Measurements from ENCODE around the gene DNAJC30.
"Not testable (repeated sequence)": the region's sequence is repeated elsewhere in the genome, so short reads cannot be mapped to it uniquely, and the experiment has no call there.

The DNAJC30 gene

GRCh38 chr7:73716318-73716890 lies 33.2 kb upstream of the DNAJC30 start:
- no peak overlapping the region for H2BK5ac ChIP-seq (ENCODE audit: low read depth, low read length, poor library complexity)
- no peak overlapping the region for H2BK12ac ChIP-seq (ENCODE audit: low read length)
- H3K18ac ChIP-seq (ENCODE audit: low read length) = no peak overlapping the region
- H3K4me3 ChIP-seq (ENCODE audit: low read depth, low read length) = no peak overlapping the region
- no peak overlapping the region for H4K8ac ChIP-seq (ENCODE audit: low read depth, low read length)
- WGBS (ENCODE audit: extremely low coverage, insufficient coverage, insufficient read length) = no CpG with 5 or more reads among the region's 4 CpGs
- no peak for DNase-seq
- peak overlapping the region; percentile 5 for H3K4me2 ChIP-seq (ENCODE audit: low read length)
- no peak overlapping the region for H2AFZ ChIP-seq (ENCODE audit: insufficient read depth, low read length, poor library complexity)
- no peak overlapping the region for H2BK120ac ChIP-seq (ENCODE audit: insufficient read depth, low read length, poor library complexity)
- no peak overlapping the region for H2AK5ac ChIP-seq (ENCODE audit: low read length)
- H3K9ac ChIP-seq (ENCODE audit: low read length) = no peak overlapping the region
- peaks cover 5% of the 10 kb centered on the region for H3K27me3 ChIP-seq (ENCODE audit: insufficient read depth, low read length)
- no peaks in the 10 kb centered on the region for H3K9me3 ChIP-seq (ENCODE audit: insufficient read depth, low read depth, low read length)
- H3K27ac ChIP-seq (ENCODE audit: low read depth, low read length) = no peak overlapping the region
- no peak overlapping the region for H3K23ac ChIP-seq (ENCODE audit: low read length)
- peaks cover 2% of the 10 kb centered on the region for H3K79me2 ChIP-seq (ENCODE audit: control insufficient read depth, insufficient read depth, low read length, poor library complexity)
- no peak overlapping the region for H4K12ac ChIP-seq (ENCODE audit: low read depth, low read length)
- H3K14ac ChIP-seq (ENCODE audit: low read length) = no peak overlapping the region
- H3K36me3 ChIP-seq (ENCODE audit: control insufficient read depth in 1 of 2, insufficient read depth in 2 of 2, low read length in 2 of 2) = no peaks in the 10 kb centered on the region
- no peak overlapping the region for H4K91ac ChIP-seq (ENCODE audit: low read depth, low read length)
- peaks cover 3% of the 10 kb centered on the region for H3K79me1 ChIP-seq (ENCODE audit: low read length)
- peaks cover 10 to 19% of the 10 kb centered on the region in 2 experiments for H3K4me1 ChIP-seq (ENCODE audit: control insufficient read depth in 1 of 2, insufficient read depth in 2 of 2, low read length in 2 of 2)
- no peak overlapping the region for H3K4ac ChIP-seq (ENCODE audit: low read depth, low read length)

- Histone ChIP-seq H4K8ac (ENCODE audit: low read depth, low read length) (no peak overlapping the region), H3K36me3 (ENCODE audit: control insufficient read depth in 1 of 2, insufficient read depth in 2 of 2, low read length in 2 of 2) (no peaks in the 10 kb centered on the region)
- no CpG with 5 or more reads among the region's 16 CpGs for WGBS (ENCODE audit: extremely low coverage, insufficient coverage, insufficient read length)
Measured at GRCh38 chr7:73715648-73716317, 32.5 kb upstream of the DNAJC30 start.

DNA sequence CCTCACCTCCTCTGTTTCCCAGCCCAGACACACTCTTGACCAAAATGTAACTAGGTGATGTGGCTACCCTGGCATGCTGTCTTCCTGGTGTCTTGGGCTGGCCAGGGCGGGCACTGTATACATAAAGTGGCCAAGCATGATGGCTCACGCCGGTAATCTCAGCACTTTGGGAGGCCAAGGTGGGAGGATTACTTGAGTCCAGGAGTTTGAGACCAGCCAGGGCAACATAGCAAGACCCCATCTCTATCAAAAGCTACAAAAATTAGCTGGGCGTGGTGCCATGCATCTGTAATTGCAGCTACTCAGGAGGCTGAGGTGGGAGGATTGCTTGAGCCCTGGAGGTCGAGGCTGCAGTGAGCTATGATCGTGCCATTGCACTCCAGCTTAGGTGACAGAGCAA lies 30.1 kb upstream of the DNAJC30 start:
- not testable (repeated sequence) for H3K9ac ChIP-seq (ENCODE audit: low read length); H3K4me3 ChIP-seq (ENCODE audit: low read depth, low read length); H2AFZ ChIP-seq (ENCODE audit: insufficient read depth, low read length, poor library complexity); H3K27ac ChIP-seq (ENCODE audit: low read depth, low read length); H4K91ac ChIP-seq (ENCODE audit: low read depth, low read length); H3K79me1 ChIP-seq (ENCODE audit: low read length); H4K12ac ChIP-seq (ENCODE audit: low read depth, low read length); H2BK12ac ChIP-seq (ENCODE audit: low read length); H3K79me2 ChIP-seq (ENCODE audit: control insufficient read depth, insufficient read depth, low read length, poor library complexity); H3K18ac ChIP-seq (ENCODE audit: low read length); H4K8ac ChIP-seq (ENCODE audit: low read depth, low read length); H2AK5ac ChIP-seq (ENCODE audit: low read length); H2BK5ac ChIP-seq (ENCODE audit: low read depth, low read length, poor library complexity); H3K4me1 ChIP-seq (ENCODE audit: control insufficient read depth in 1 of 2, insufficient read depth in 2 of 2, low read length in 2 of 2); DNase-seq; H3K36me3 ChIP-seq (ENCODE audit: control insufficient read depth in 1 of 2, insufficient read depth in 2 of 2, low read length in 2 of 2); H3K23ac ChIP-seq (ENCODE audit: low read length); H3K4me2 ChIP-seq (ENCODE audit: low read length); H3K27me3 ChIP-seq (ENCODE audit: insufficient read depth, low read length); H3K4ac ChIP-seq (ENCODE audit: low read depth, low read length); H3K9me3 ChIP-seq (ENCODE audit: insufficient read depth, low read depth, low read length); H3K14ac ChIP-seq (ENCODE audit: low read length); H2BK120ac ChIP-seq (ENCODE audit: insufficient read depth, low read length, poor library complexity)
- no CpG with 5 or more reads among the region's 6 CpGs for WGBS (ENCODE audit: extremely low coverage, insufficient coverage, insufficient read length)

More at GRCh38 chr7:73715648-73716317, 32.5 kb upstream of the DNAJC30 start:
- Histone ChIP-seq H2BK5ac (ENCODE audit: low read depth, low read length, poor library complexity) (no peak overlapping the region), H3K14ac (ENCODE audit: low read length) (no peak overlapping the region), H3K79me2 (ENCODE audit: control insufficient read depth, insufficient read depth, low read length, poor library complexity) (peaks cover 2% of the 10 kb centered on the region), H3K79me1 (ENCODE audit: low read length) (peaks cover 3% of the 10 kb centered on the region), H2BK120ac (ENCODE audit: insufficient read depth, low read length, poor library complexity) (no peak overlapping the region), H2BK12ac (ENCODE audit: low read length) (no peak overlapping the region), H3K23ac (ENCODE audit: low read length) (no peak overlapping the region), H3K18ac (ENCODE audit: low read length) (no peak overlapping the region), H2AFZ (ENCODE audit: insufficient read depth, low read length, poor library complexity) (no peak overlapping the region), H3K9me3 (ENCODE audit: insufficient read depth, low read depth, low read length) (no peaks in the 10 kb centered on the region), H3K4ac (ENCODE audit: low read depth, low read length) (no peak overlapping the region), H3K4me2 (ENCODE audit: low read length) (peak overlapping the region; percentile 5), H3K9ac (ENCODE audit: low read length) (no peak overlapping the region), H4K12ac (ENCODE audit: low read depth, low read length) (no peak overlapping the region), H3K4me1 (ENCODE audit: control insufficient read depth in 1 of 2, insufficient read depth in 2 of 2, low read length in 2 of 2) (peaks cover 10 to 19% of the 10 kb centered on the region in 2 experiments), H4K91ac (ENCODE audit: low read depth, low read length) (no peak overlapping the region), H2AK5ac (ENCODE audit: low read length) (no peak overlapping the region), H3K4me3 (ENCODE audit: low read depth, low read length) (no peak overlapping the region), H3K27ac (ENCODE audit: low read depth, low read length) (no peak overlapping the region), H3K27me3 (ENCODE audit: insufficient read depth, low read length) (peaks cover 5% of the 10 kb centered on the region)
- peak; percentile 96 to 99 for DNase-seq

DNA sequence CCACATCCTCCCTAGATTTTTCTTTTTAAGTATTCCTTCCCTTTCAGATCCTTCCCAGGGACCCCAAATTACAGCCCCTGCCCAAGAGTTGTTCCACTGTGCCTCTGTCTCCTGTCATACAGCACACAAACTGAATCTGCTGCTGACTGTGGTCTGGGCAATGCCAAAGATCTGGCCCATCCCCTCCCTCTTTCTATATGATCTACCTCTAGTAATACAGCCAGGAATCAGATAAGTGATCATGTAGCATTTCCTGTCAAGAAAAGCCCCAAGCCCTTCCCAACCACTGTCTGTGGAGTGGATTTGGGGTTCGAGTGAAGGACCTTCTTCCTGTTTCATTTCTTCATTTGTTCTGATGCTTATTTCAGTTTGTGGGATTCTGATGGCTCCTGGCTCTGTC lies 29.5 kb upstream of the DNAJC30 start:
- no peak overlapping the region for H3K4ac ChIP-seq (ENCODE audit: low read depth, low read length)
- H3K14ac ChIP-seq (ENCODE audit: low read length) = no peak overlapping the region
- peaks cover 1% of the 10 kb centered on the region for H3K9me3 ChIP-seq (ENCODE audit: insufficient read depth, low read depth, low read length)
- no peaks in the 10 kb centered on the region for H3K79me1 ChIP-seq (ENCODE audit: low read length)
- WGBS (ENCODE audit: extremely low coverage, insufficient coverage, insufficient read length) = no CpG with 5 or more reads among the region's 1 CpG
- no peak overlapping the region for H3K18ac ChIP-seq (ENCODE audit: low read length)
- no peak overlapping the region for H4K91ac ChIP-seq (ENCODE audit: low read depth, low read length)
- H3K4me2 ChIP-seq (ENCODE audit: low read length) = no peak overlapping the region
- H3K23ac ChIP-seq (ENCODE audit: low read length) = no peak overlapping the region
- H2BK120ac ChIP-seq (ENCODE audit: insufficient read depth, low read length, poor library complexity) = no peak overlapping the region
- H3K79me2 ChIP-seq (ENCODE audit: control insufficient read depth, insufficient read depth, low read length, poor library complexity) = no peaks in the 10 kb centered on the region
- H4K12ac ChIP-seq (ENCODE audit: low read depth, low read length) = no peak overlapping the region
- H2AFZ ChIP-seq (ENCODE audit: insufficient read depth, low read length, poor library complexity) = no peak overlapping the region
- H3K27me3 ChIP-seq (ENCODE audit: insufficient read depth, low read length) = no peaks in the 10 kb centered on the region
- H4K8ac ChIP-seq (ENCODE audit: low read depth, low read length) = no peak overlapping the region
- peaks cover 0 to 2% of the 10 kb centered on the region in 2 experiments for H3K36me3 ChIP-seq (ENCODE audit: control insufficient read depth in 1 of 2, insufficient read depth in 2 of 2, low read length in 2 of 2)
- peaks cover 6 to 10% of the 10 kb centered on the region in 2 experiments for H3K4me1 ChIP-seq (ENCODE audit: control insufficient read depth in 1 of 2, insufficient read depth in 2 of 2, low read length in 2 of 2)
- no peak overlapping the region for H2BK5ac ChIP-seq (ENCODE audit: low read depth, low read length, poor library complexity)
- no peak overlapping the region for H2BK12ac ChIP-seq (ENCODE audit: low read length)
- H3K9ac ChIP-seq (ENCODE audit: low read length) = no peak overlapping the region
- H2AK5ac ChIP-seq (ENCODE audit: low read length) = no peak overlapping the region
- H3K4me3 ChIP-seq (ENCODE audit: low read depth, low read length) = no peak overlapping the region
- H3K27ac ChIP-seq (ENCODE audit: low read depth, low read length) = no peak overlapping the region
- no peak for DNase-seq
